ENCODE measurements around the gene CARD14.
"Not testable (repeated sequence)": the region's sequence is repeated elsewhere in the genome, so short reads cannot be mapped to it uniquely, and the experiment has no call there.

CARD14 gene

GRCh38 chr17:80229011-80229410 lies 59.2 kb downstream of the CARD14 start:
- DNase-seq: no peak

- no peak for DNase-seq
Measured at GRCh38 chr17:80232438-80232837, 62.6 kb downstream of the CARD14 start.

GRCh38 chr17:80233202-80233601 lies 63.4 kb downstream of the CARD14 start:
- DNase-seq: no peak

- no peak for DNase-seq
Measured at GRCh38 chr17:80236911-80237310, 67.1 kb downstream of the CARD14 start.

GRCh38 chr17:80237386-80237785 lies 67.6 kb downstream of the CARD14 start:
- DNase-seq: no peak

- no peak for DNase-seq
Measured at GRCh38 chr17:80242505-80242904, 72.7 kb downstream of the CARD14 start.

- no peak for DNase-seq
Measured at GRCh38 chr17:80243526-80244433, 74.0 kb downstream of the CARD14 start.

GRCh38 chr17:80244448-80244847 lies 74.6 kb downstream of the CARD14 start:
- not testable (repeated sequence) for DNase-seq

GRCh38 chr17:80244871-80245509 lies 75.2 kb downstream of the CARD14 start:
- DNase-seq: no peak

GRCh38 chr17:80245566-80246265 lies 75.9 kb downstream of the CARD14 start:
- DNase-seq: no peak

- DNase-seq: no peak
Measured at GRCh38 chr17:80246266-80246681, 76.4 kb downstream of the CARD14 start.

GRCh38 chr17:80246726-80247125 lies 76.9 kb downstream of the CARD14 start:
- DNase-seq: no peak

- no peak for DNase-seq
Measured at GRCh38 chr17:80247561-80247960, 77.7 kb downstream of the CARD14 start.

GRCh38 chr17:80248001-80248893 lies 78.4 kb downstream of the CARD14 start:
- DNase-seq: no peak

- no peak for DNase-seq
Measured at GRCh38 chr17:80248894-80249710, 79.3 kb downstream of the CARD14 start.

- DNase-seq: no peak
Measured at GRCh38 chr17:80251966-80252365, 82.1 kb downstream of the CARD14 start.

- DNase-seq: peak; percentile 24 to 66
Measured at GRCh38 chr17:80252871-80253270, 83.0 kb downstream of the CARD14 start.

- no peak for DNase-seq
Measured at GRCh38 chr17:80253631-80254395, 84.0 kb downstream of the CARD14 start.

GRCh38 chr17:80254396-80255251 lies 84.8 kb downstream of the CARD14 start:
- DNase-seq: no peak

- DNase-seq: no peak
Measured at GRCh38 chr17:80256034-80256350, 86.2 kb downstream of the CARD14 start.
